Measurements from ENCODE around the gene AKAP10.
A peak's percentile ranks its signal among the peaks of the same experiment; 100 is the strongest.

Gene AKAP10

GRCh38 chr17:19948116-19948943 is 29.3 kb downstream of the AKAP10 start:
- Mint-ChIP-seq H3K4me1 (peaks cover 51% of the 10 kb centered on the region), H3K9me3 (no peaks in the 10 kb centered on the region), H3K36me3 (peaks cover 89% of the 10 kb centered on the region), H3K4me3 (no peak overlapping the region), H3K27ac (peak overlapping the region; percentile 85)
- ATAC-seq, result no peak
- DNase-seq (ENCODE audit: low spot score in 2 of 2), result no peak

GRCh38 chr17:19946921-19947320 is 30.7 kb downstream of the AKAP10 start:
- Mint-ChIP-seq H3K27ac (no peak overlapping the region), H3K36me3 (peaks cover 89% of the 10 kb centered on the region), H3K4me3 (no peak overlapping the region), H3K9me3 (no peaks in the 10 kb centered on the region), H3K4me1 (peaks cover 48% of the 10 kb centered on the region)
- ATAC-seq (no peak), DNase-seq (ENCODE audit: low spot score in 2 of 2) (no peak)

- no peak for ATAC-seq
- peak overlapping the region; percentile 11 for H3K27ac Mint-ChIP-seq
- H3K36me3 Mint-ChIP-seq, result peaks cover 100% of the 10 kb centered on the region
- DNase-seq (ENCODE audit: low spot score in 2 of 2), result no peak
- H3K4me1 Mint-ChIP-seq, result peaks cover 54% of the 10 kb centered on the region
- no peaks in the 10 kb centered on the region for H3K9me3 Mint-ChIP-seq
- H3K4me3 Mint-ChIP-seq, result no peak overlapping the region
Measured at GRCh38 chr17:19945009-19945626, 32.5 kb downstream of the AKAP10 start.

- ATAC-seq, result no peak
- H3K4me1 Mint-ChIP-seq, result peaks cover 51% of the 10 kb centered on the region
- H3K9me3 Mint-ChIP-seq, result no peaks in the 10 kb centered on the region
- no peak for DNase-seq (ENCODE audit: low spot score in 2 of 2)
- H3K4me3 Mint-ChIP-seq, result no peak overlapping the region
- peaks cover 100% of the 10 kb centered on the region for H3K36me3 Mint-ChIP-seq
- peak overlapping the region; percentile 11 for H3K27ac Mint-ChIP-seq
Measured at GRCh38 chr17:19943599-19943998, 34.0 kb downstream of the AKAP10 start.

- Mint-ChIP-seq H3K27ac (peak overlapping the region; percentile 11), H3K9me3 (no peaks in the 10 kb centered on the region), H3K36me3 (peaks cover 100% of the 10 kb centered on the region), H3K4me3 (no peak overlapping the region), H3K4me1 (peaks cover 46% of the 10 kb centered on the region)
- no peak for ATAC-seq
- no peak for DNase-seq (ENCODE audit: low spot score in 2 of 2)
Measured at GRCh38 chr17:19943026-19943425, 34.6 kb downstream of the AKAP10 start.

GRCh38 chr17:19940722-19941464 is 36.7 kb downstream of the AKAP10 start:
- DNase-seq (ENCODE audit: low spot score in 2 of 2) (no peak), ATAC-seq (no peak)
- Mint-ChIP-seq H3K4me1 (peaks cover 38% of the 10 kb centered on the region), H3K36me3 (peaks cover 100% of the 10 kb centered on the region), H3K9me3 (no peaks in the 10 kb centered on the region), H3K4me3 (no peak overlapping the region), H3K27ac (peak overlapping the region; percentile 20)

- no peak for ATAC-seq
- DNase-seq (ENCODE audit: low spot score in 2 of 2), result no peak
- Mint-ChIP-seq H3K4me3 (no peak overlapping the region), H3K9me3 (no peaks in the 10 kb centered on the region), H3K27ac (no peak overlapping the region), H3K4me1 (peaks cover 34% of the 10 kb centered on the region), H3K36me3 (peaks cover 100% of the 10 kb centered on the region)
Measured at GRCh38 chr17:19939993-19940721, 37.5 kb downstream of the AKAP10 start.

GRCh38 chr17:19938736-19939135 is 38.9 kb downstream of the AKAP10 start:
- no peaks in the 10 kb centered on the region for H3K9me3 Mint-ChIP-seq
- DNase-seq (ENCODE audit: low spot score in 2 of 2) (no peak), ATAC-seq (no peak)
- no peak overlapping the region for H3K27ac Mint-ChIP-seq
- no peak overlapping the region for H3K4me3 Mint-ChIP-seq
- peaks cover 98% of the 10 kb centered on the region for H3K36me3 Mint-ChIP-seq
- peaks cover 22% of the 10 kb centered on the region for H3K4me1 Mint-ChIP-seq

GRCh38 chr17:19937522-19937921 is 40.1 kb downstream of the AKAP10 start:
- no peak overlapping the region for H3K27ac Mint-ChIP-seq
- no peak overlapping the region for H3K4me3 Mint-ChIP-seq
- peaks cover 12% of the 10 kb centered on the region for H3K4me1 Mint-ChIP-seq
- no peaks in the 10 kb centered on the region for H3K9me3 Mint-ChIP-seq
- peaks cover 98% of the 10 kb centered on the region for H3K36me3 Mint-ChIP-seq
- DNase-seq (ENCODE audit: low spot score in 2 of 2) (no peak), ATAC-seq (no peak)

- Mint-ChIP-seq H3K4me1 (peaks cover 6% of the 10 kb centered on the region), H3K27ac (no peak overlapping the region), H3K9me3 (no peaks in the 10 kb centered on the region), H3K36me3 (peaks cover 98% of the 10 kb centered on the region), H3K4me3 (no peak overlapping the region)
- ATAC-seq, result no peak
- no peak for DNase-seq (ENCODE audit: low spot score in 2 of 2)
Measured at GRCh38 chr17:19935169-19935568, 42.5 kb downstream of the AKAP10 start.

GRCh38 chr17:19933628-19934027 is 44.0 kb downstream of the AKAP10 start:
- peaks cover 98% of the 10 kb centered on the region for H3K36me3 Mint-ChIP-seq
- no peak overlapping the region for H3K27ac Mint-ChIP-seq
- H3K4me3 Mint-ChIP-seq, result no peak overlapping the region
- DNase-seq (ENCODE audit: low spot score in 2 of 2), result no peak
- H3K4me1 Mint-ChIP-seq, result peaks cover 7% of the 10 kb centered on the region
- ATAC-seq, result no peak
- H3K9me3 Mint-ChIP-seq, result no peaks in the 10 kb centered on the region

- Mint-ChIP-seq H3K36me3 (peaks cover 98% of the 10 kb centered on the region), H3K27ac (no peak overlapping the region), H3K4me3 (no peak overlapping the region), H3K9me3 (no peaks in the 10 kb centered on the region), H3K4me1 (peaks cover 11% of the 10 kb centered on the region)
- ATAC-seq, result no peak
- DNase-seq (ENCODE audit: low spot score in 2 of 2), result no peak
Measured at GRCh38 chr17:19933221-19933620, 44.4 kb downstream of the AKAP10 start.

- DNase-seq (ENCODE audit: low spot score in 2 of 2) (no peak), ATAC-seq (peak; percentile 81)
- H3K4me1 Mint-ChIP-seq, result peaks cover 20% of the 10 kb centered on the region
- H3K27ac Mint-ChIP-seq, result peak overlapping the region; percentile 35
- H3K4me3 Mint-ChIP-seq, result no peak overlapping the region
- no peaks in the 10 kb centered on the region for H3K9me3 Mint-ChIP-seq
- peaks cover 100% of the 10 kb centered on the region for H3K36me3 Mint-ChIP-seq
Measured at GRCh38 chr17:19928299-19928698, 49.3 kb downstream of the AKAP10 start.

- H3K27ac Mint-ChIP-seq, result peak overlapping the region; percentile 85
Measured at GRCh38 chr17:19915245-19915978, 62.2 kb downstream of the AKAP10 start.

More at GRCh38 chr17:19915245-19915978, 62.2 kb downstream of the AKAP10 start:
- H3K4me1 Mint-ChIP-seq, result peaks cover 8% of the 10 kb centered on the region
- no peak for DNase-seq (ENCODE audit: low spot score in 2 of 2)
- H3K36me3 Mint-ChIP-seq, result peaks cover 100% of the 10 kb centered on the region
- H3K4me3 Mint-ChIP-seq, result no peak overlapping the region
- no peaks in the 10 kb centered on the region for H3K9me3 Mint-ChIP-seq
- no peak for ATAC-seq
